Caco-2 (cell line): ENCODE results near the gene ERC1. TPM values are rescaled to one million over a fixed set of nuclear protein-coding genes. Genes with fewer than 3 reads are reported as not detected.

Source experiments
- BruUV-seq: library from RNA; stranded (reverse); fragments of 400-500 nt; replicated peaks from 2 replicates; lab custom pipeline; 2021; lab: Mats Ljungman, UMichigan
- CTCF ChIA-PET: fragments of 300-600 bp; sonication (Branson Sonifier 250); formaldehyde crosslinking; loops from one replicate; lab custom pipeline; 2022; ENCODE audit warnings: antibody characterized with exemption; lab: Charles Lee
- POLR2A ChIA-PET: fragments of 300-600 bp; sonication (Branson Sonifier 250); formaldehyde crosslinking; loops from one replicate; lab custom pipeline; 2022; ENCODE audit warnings: antibody characterized with exemption; lab: Charles Lee
- DNase-seq, 2 experiments: peaks; one replicate each; pipeline versions ENCODE4 v3.0.0 to v3.0.0-alpha.2; 2020 to 2022
- H3K27me3 ChIP-seq: replicated peaks from 2 replicates; pipeline ENCODE4 v1.6.0; 2011; ENCODE audit warnings: low read length; ENCODE audit not compliant: control insufficient read depth, insufficient read depth
- H3K36me3 ChIP-seq: 2 replicates; pipeline ENCODE4 v1.5.1; 2011; ENCODE audit warnings: low read length; ENCODE audit not compliant: control insufficient read depth, insufficient read depth
- H3K4me1 ChIP-seq: fragments of 250-450 bp; sonication (Bioruptor Pico); 2 replicates; pipeline ENCODE4 v1.5.1; 2020; ENCODE audit warnings: mild to moderate bottlenecking
- H3K4me3 ChIP-seq: 2 replicates; pipeline ENCODE4 v1.5.1; 2011; ENCODE audit warnings: low read depth, mild to moderate bottlenecking, control low read depth, low read length
- H3K9me3 ChIP-seq: fragments of 250-450 bp; sonication (Bioruptor Pico); 2 replicates; pipeline ENCODE4 v1.5.1; 2020; ENCODE audit warnings: mild to moderate bottlenecking, moderate library complexity
- H3K27ac Mint-ChIP-seq: one replicate; pipeline ENCODE4 v1.8.0; 2022; ENCODE audit warnings: mixed read lengths; ENCODE audit not compliant: unreplicated experiment
- H3K27me3 Mint-ChIP-seq: one replicate; pipeline ENCODE4 v1.8.0; 2022; ENCODE audit warnings: mixed read lengths; ENCODE audit not compliant: insufficient read depth, unreplicated experiment
- H3K36me3 Mint-ChIP-seq: one replicate; pipeline ENCODE4 v1.8.0; 2022; ENCODE audit warnings: mild to moderate bottlenecking, mixed read lengths; ENCODE audit not compliant: insufficient read depth, unreplicated experiment
- H3K4me1 Mint-ChIP-seq: one replicate; pipeline ENCODE4 v1.8.0; 2022; ENCODE audit warnings: low read depth, mixed read lengths; ENCODE audit not compliant: unreplicated experiment
- H3K4me3 Mint-ChIP-seq: one replicate; pipeline ENCODE4 v1.8.0; 2022; ENCODE audit warnings: mild to moderate bottlenecking, moderate library complexity, mixed read lengths; ENCODE audit not compliant: unreplicated experiment
- H3K9me3 Mint-ChIP-seq: one replicate; pipeline ENCODE4 v1.8.0; 2022; ENCODE audit warnings: mixed read lengths; ENCODE audit not compliant: unreplicated experiment
- CTCF ChIP-seq, 2 experiments: fragments of 200-600 bp in 1 of 2; IDR thresholded peaks; 1 replicate in 1 of 2; 2 replicates in 1 of 2; pipeline versions ENCODE4 v1.5.1 to v1.8.0; 2011 to 2022; ENCODE audit warnings: antibody characterized with exemption in 1 of 2, control low read depth in 1 of 2, inconsistent platforms in 1 of 2, low read depth in 1 of 2, low read length in 1 of 2, mild to moderate bottlenecking in 1 of 2, moderate library complexity in 1 of 2; ENCODE audit not compliant: insufficient read depth in 1 of 2, severe bottlenecking in 1 of 2, unreplicated experiment in 1 of 2
- intact Hi-C: fragments of 100-400 bp; cut with micrococcal nuclease; formaldehyde crosslinking; loops from one replicate; pipeline ENCODE4 v1.10.0; 2022; ENCODE audit not compliant: unreplicated experiment
- total RNA-seq: library from RNA; stranded (reverse); gene quantifications from 2 replicates; pipeline ENCODE4 v1.2.3, GENCODE V29; 2022

The ERC1 gene
- total RNA-seq, 1 experiment from 2014 or later, result 88.4 TPM

GRCh38 chr12:1474574-1475153 lies 483.6 kb downstream of the ERC1 start:
- intact Hi-C loops, result no loop called here
- no peak for DNase-seq
- Histone ChIP-seq H3K9me3 (no peaks in the 10 kb centered on the region), H3K36me3 (no peaks in the 10 kb centered on the region), H3K27me3 (no peaks in the 10 kb centered on the region), H3K4me1 (no peaks in the 10 kb centered on the region), H3K4me3 (no peak overlapping the region)
- Mint-ChIP-seq H3K9me3 (no peaks in the 10 kb centered on the region), H3K27ac (no peak overlapping the region), H3K4me1 (no peaks in the 10 kb centered on the region), H3K36me3 (peaks cover 4% of the 10 kb centered on the region), H3K27me3 (no peaks in the 10 kb centered on the region), H3K4me3 (no peak overlapping the region)
- POLR2A ChIA-PET, result interaction anchor here (0.5 kb wide), 1 partner anchor 95 kb away, joined by 3 read pairs; no protein-coding TSS in a partner anchor
- no peak for TF ChIP-seq CTCF (IDR thresholded peaks at IDR 0.05; ENCODE audit: insufficient read depth in 1 of 2, low read depth in 1 of 2, low read length in 1 of 2, severe bottlenecking in 1 of 2, unreplicated experiment in 1 of 2)
- no TSS peak for BruUV-seq
- CTCF ChIA-PET, result no interaction called here

GRCh38 chr12:1479645-1480044 lies 488.6 kb downstream of the ERC1 start:
- no peak for TF ChIP-seq CTCF (IDR thresholded peaks at IDR 0.05; ENCODE audit: insufficient read depth in 1 of 2, low read depth in 1 of 2, low read length in 1 of 2, severe bottlenecking in 1 of 2, unreplicated experiment in 1 of 2)
- H3K9me3 Mint-ChIP-seq, result no peaks in the 10 kb centered on the region
- no peaks in the 10 kb centered on the region for H3K36me3 Mint-ChIP-seq
- intact Hi-C loops, result loop anchor here (5.0 kb wide), 1 partner anchor 757 kb away; no protein-coding TSS in a partner anchor
- no peak overlapping the region for H3K4me3 Mint-ChIP-seq
- H3K27ac Mint-ChIP-seq, result no peak overlapping the region
- POLR2A ChIA-PET, result no interaction called here
- Histone ChIP-seq H3K4me1 (no peaks in the 10 kb centered on the region), H3K36me3 (no peaks in the 10 kb centered on the region), H3K27me3 (no peaks in the 10 kb centered on the region), H3K9me3 (no peaks in the 10 kb centered on the region), H3K4me3 (no peak overlapping the region)
- no peaks in the 10 kb centered on the region for H3K27me3 Mint-ChIP-seq
- BruUV-seq, result no TSS peak
- CTCF ChIA-PET, result no interaction called here
- H3K4me1 Mint-ChIP-seq, result no peaks in the 10 kb centered on the region
- no peak for DNase-seq

GRCh38 chr12:1481326-1481725 lies 490.3 kb downstream of the ERC1 start:
- no peak for TF ChIP-seq CTCF (IDR thresholded peaks at IDR 0.05; ENCODE audit: insufficient read depth in 1 of 2, low read depth in 1 of 2, low read length in 1 of 2, severe bottlenecking in 1 of 2, unreplicated experiment in 1 of 2)
- H3K4me3 Mint-ChIP-seq, result no peak overlapping the region
- intact Hi-C loops, result loop anchor here (5.0 kb wide), 1 partner anchor 759 kb away; no protein-coding TSS in a partner anchor
- no peaks in the 10 kb centered on the region for H3K4me1 ChIP-seq
- no peaks in the 10 kb centered on the region for H3K4me1 Mint-ChIP-seq
- no peaks in the 10 kb centered on the region for H3K9me3 Mint-ChIP-seq
- CTCF ChIA-PET, result no interaction called here
- H3K36me3 Mint-ChIP-seq, result no peaks in the 10 kb centered on the region
- BruUV-seq, result no TSS peak
- no peak overlapping the region for H3K4me3 ChIP-seq
- H3K36me3 ChIP-seq, result no peaks in the 10 kb centered on the region
- H3K27ac Mint-ChIP-seq, result no peak overlapping the region
- no peak for DNase-seq
- POLR2A ChIA-PET, result no interaction called here
- no peaks in the 10 kb centered on the region for H3K9me3 ChIP-seq
- H3K27me3 Mint-ChIP-seq, result no peaks in the 10 kb centered on the region
- H3K27me3 ChIP-seq, result no peaks in the 10 kb centered on the region
